ENCODE data around the gene SCPEP1.
"Not testable (repeated sequence)": the region's sequence is repeated elsewhere in the genome, so short reads cannot be mapped to it uniquely, and the experiment has no call there.

SCPEP1 gene

GRCh38 chr17:56977673-56978395 lies at the start of gene SCPEP1:
TSS of gene SCPEP1 (plus strand) at chr17:56978131. CDS start at chr17:56978160, 29 bp downstream.
- peak; percentile 74 for DNase-seq

- no peak for DNase-seq
Measured at GRCh38 chr17:56928586-56928985, 49.3 kb upstream of the SCPEP1 start.

GRCh38 chr17:56929362-56929969 lies 48.5 kb upstream of the SCPEP1 start:
- no peak for DNase-seq

GRCh38 chr17:56930739-56931337 lies 47.1 kb upstream of the SCPEP1 start:
- no peak for DNase-seq

- DNase-seq = no peak
Measured at GRCh38 chr17:56933151-56933745, 44.7 kb upstream of the SCPEP1 start.

GRCh38 chr17:56933868-56934267 lies 44.1 kb upstream of the SCPEP1 start:
- DNase-seq = no peak

GRCh38 chr17:56934280-56934679 lies 43.7 kb upstream of the SCPEP1 start:
- no peak for DNase-seq

GRCh38 chr17:56935461-56935860 lies 42.5 kb upstream of the SCPEP1 start:
- no peak for DNase-seq

GRCh38 chr17:56936697-56937322 lies 41.1 kb upstream of the SCPEP1 start:
- no peak for DNase-seq

- no peak for DNase-seq
Measured at GRCh38 chr17:56937687-56938086, 40.2 kb upstream of the SCPEP1 start.

- not testable (repeated sequence) for DNase-seq
Measured at GRCh38 chr17:56938206-56938605, 39.7 kb upstream of the SCPEP1 start.

GRCh38 chr17:56939869-56940484 lies 38.0 kb upstream of the SCPEP1 start:
- peak; percentile 65 for DNase-seq

GRCh38 chr17:56943505-56944125 lies 34.3 kb upstream of the SCPEP1 start:
- DNase-seq = no peak

GRCh38 chr17:56945938-56946505 lies 31.9 kb upstream of the SCPEP1 start:
- no peak for DNase-seq

- DNase-seq = no peak
Measured at GRCh38 chr17:56947741-56948140, 30.2 kb upstream of the SCPEP1 start.

- DNase-seq = no peak
Measured at GRCh38 chr17:56948491-56948890, 29.4 kb upstream of the SCPEP1 start.

- no peak for DNase-seq
Measured at GRCh38 chr17:56949595-56949994, 28.3 kb upstream of the SCPEP1 start.

- no peak for DNase-seq
Measured at GRCh38 chr17:56956992-56957391, 20.9 kb upstream of the SCPEP1 start.

GRCh38 chr17:56960596-56961538 lies 17.1 kb upstream of the SCPEP1 start, which contains the start of gene COIL:
TSS of gene COIL (minus strand) at chr17:56961050. CDS start at chr17:56961019, 31 bp downstream.
- peak; percentile 87 for DNase-seq

- not testable (repeated sequence) for DNase-seq
Measured at GRCh38 chr17:56965241-56965640, 12.7 kb upstream of the SCPEP1 start.

GRCh38 chr17:56965681-56966080 lies 12.2 kb upstream of the SCPEP1 start:
- DNase-seq = not testable (repeated sequence)
